ENCODE data around the gene CHD5. TPM values are rescaled to one million over a fixed set of nuclear protein-coding genes. Genes with fewer than 3 reads are reported as not detected.

CHD5 gene
- total RNA-seq, 1 experiment from 2014 or later, result 2.4 TPM

- TF ChIP-seq, protein P1, sequence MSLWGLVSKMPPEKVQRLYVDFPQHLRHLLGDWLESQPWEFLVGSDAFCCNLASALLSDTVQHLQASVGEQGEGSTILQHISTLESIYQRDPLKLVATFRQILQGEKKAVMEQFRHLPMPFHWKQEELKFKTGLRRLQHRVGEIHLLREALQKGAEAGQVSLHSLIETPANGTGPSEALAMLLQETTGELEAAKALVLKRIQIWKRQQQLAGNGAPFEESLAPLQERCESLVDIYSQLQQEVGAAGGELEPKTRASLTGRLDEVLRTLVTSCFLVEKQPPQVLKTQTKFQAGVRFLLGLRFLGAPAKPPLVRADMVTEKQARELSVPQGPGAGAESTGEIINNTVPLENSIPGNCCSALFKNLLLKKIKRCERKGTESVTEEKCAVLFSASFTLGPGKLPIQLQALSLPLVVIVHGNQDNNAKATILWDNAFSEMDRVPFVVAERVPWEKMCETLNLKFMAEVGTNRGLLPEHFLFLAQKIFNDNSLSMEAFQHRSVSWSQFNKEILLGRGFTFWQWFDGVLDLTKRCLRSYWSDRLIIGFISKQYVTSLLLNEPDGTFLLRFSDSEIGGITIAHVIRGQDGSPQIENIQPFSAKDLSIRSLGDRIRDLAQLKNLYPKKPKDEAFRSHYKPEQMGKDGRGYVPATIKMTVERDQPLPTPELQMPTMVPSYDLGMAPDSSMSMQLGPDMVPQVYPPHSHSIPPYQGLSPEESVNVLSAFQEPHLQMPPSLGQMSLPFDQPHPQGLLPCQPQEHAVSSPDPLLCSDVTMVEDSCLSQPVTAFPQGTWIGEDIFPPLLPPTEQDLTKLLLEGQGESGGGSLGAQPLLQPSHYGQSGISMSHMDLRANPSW (CRISPR knock-in tag; conservative IDR thresholded peaks at IDR 0.05; ENCODE audit: low read depth), result no peak
- TF ChIP-seq ATF1 (CRISPR knock-in tag; IDR thresholded peaks at IDR 0.05), result no peak
- 0 out of 2 replicates have a peak, but pooled peaks have one; percentile 36 for TF ChIP-seq E2F4 (CRISPR knock-in tag; IDR thresholded peaks at IDR 0.05; ENCODE audit: borderline replicate concordance, low read depth)
- TF ChIP-seq FOXK1 (CRISPR knock-in tag; IDR thresholded peaks at IDR 0.05), result no peak
- TF ChIP-seq ZNF219 (CRISPR knock-in tag; IDR thresholded peaks at IDR 0.05; ENCODE audit: borderline replicate concordance), result no peak
- peak; percentile 24; the same call in 1 of the 2 replicates for TF ChIP-seq USF1 (CRISPR knock-in tag; IDR thresholded peaks at IDR 0.05)
- no peak for TF ChIP-seq ZNF423 (CRISPR knock-in tag; IDR thresholded peaks at IDR 0.05)
- TF ChIP-seq AR (CRISPR knock-in tag; IDR thresholded peaks at IDR 0.05), result no peak
- TF ChIP-seq, protein P2, sequence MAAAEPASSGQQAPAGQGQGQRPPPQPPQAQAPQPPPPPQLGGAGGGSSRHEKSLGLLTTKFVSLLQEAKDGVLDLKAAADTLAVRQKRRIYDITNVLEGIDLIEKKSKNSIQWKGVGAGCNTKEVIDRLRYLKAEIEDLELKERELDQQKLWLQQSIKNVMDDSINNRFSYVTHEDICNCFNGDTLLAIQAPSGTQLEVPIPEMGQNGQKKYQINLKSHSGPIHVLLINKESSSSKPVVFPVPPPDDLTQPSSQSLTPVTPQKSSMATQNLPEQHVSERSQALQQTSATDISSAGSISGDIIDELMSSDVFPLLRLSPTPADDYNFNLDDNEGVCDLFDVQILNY (CRISPR knock-in tag; IDR thresholded peaks at IDR 0.05), result 0 out of 2 replicates have a peak, but pooled peaks have one; percentile 8
- TF ChIP-seq CREB1 (CRISPR knock-in tag; IDR thresholded peaks at IDR 0.05), result peak; percentile 79; the same call in 1 of the 2 replicates
- TF ChIP-seq, protein P3, sequence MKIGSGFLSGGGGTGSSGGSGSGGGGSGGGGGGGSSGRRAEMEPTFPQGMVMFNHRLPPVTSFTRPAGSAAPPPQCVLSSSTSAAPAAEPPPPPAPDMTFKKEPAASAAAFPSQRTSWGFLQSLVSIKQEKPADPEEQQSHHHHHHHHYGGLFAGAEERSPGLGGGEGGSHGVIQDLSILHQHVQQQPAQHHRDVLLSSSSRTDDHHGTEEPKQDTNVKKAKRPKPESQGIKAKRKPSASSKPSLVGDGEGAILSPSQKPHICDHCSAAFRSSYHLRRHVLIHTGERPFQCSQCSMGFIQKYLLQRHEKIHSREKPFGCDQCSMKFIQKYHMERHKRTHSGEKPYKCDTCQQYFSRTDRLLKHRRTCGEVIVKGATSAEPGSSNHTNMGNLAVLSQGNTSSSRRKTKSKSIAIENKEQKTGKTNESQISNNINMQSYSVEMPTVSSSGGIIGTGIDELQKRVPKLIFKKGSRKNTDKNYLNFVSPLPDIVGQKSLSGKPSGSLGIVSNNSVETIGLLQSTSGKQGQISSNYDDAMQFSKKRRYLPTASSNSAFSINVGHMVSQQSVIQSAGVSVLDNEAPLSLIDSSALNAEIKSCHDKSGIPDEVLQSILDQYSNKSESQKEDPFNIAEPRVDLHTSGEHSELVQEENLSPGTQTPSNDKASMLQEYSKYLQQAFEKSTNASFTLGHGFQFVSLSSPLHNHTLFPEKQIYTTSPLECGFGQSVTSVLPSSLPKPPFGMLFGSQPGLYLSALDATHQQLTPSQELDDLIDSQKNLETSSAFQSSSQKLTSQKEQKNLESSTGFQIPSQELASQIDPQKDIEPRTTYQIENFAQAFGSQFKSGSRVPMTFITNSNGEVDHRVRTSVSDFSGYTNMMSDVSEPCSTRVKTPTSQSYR (CRISPR knock-in tag; IDR thresholded peaks at IDR 0.05), result 0 out of 2 replicates have a peak, but pooled peaks have one; percentile 60
- TF ChIP-seq, protein P4, sequence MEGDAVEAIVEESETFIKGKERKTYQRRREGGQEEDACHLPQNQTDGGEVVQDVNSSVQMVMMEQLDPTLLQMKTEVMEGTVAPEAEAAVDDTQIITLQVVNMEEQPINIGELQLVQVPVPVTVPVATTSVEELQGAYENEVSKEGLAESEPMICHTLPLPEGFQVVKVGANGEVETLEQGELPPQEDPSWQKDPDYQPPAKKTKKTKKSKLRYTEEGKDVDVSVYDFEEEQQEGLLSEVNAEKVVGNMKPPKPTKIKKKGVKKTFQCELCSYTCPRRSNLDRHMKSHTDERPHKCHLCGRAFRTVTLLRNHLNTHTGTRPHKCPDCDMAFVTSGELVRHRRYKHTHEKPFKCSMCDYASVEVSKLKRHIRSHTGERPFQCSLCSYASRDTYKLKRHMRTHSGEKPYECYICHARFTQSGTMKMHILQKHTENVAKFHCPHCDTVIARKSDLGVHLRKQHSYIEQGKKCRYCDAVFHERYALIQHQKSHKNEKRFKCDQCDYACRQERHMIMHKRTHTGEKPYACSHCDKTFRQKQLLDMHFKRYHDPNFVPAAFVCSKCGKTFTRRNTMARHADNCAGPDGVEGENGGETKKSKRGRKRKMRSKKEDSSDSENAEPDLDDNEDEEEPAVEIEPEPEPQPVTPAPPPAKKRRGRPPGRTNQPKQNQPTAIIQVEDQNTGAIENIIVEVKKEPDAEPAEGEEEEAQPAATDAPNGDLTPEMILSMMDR (IDR thresholded peaks at IDR 0.05), result peak; percentile 47; the same call in 1 of the 2 replicates
- peak; percentile 67; the same call in 1 of the 2 replicates for TF ChIP-seq ESRRA (CRISPR knock-in tag; IDR thresholded peaks at IDR 0.05; ENCODE audit: borderline replicate concordance)
These were observed 28.9 kb upstream of the CHD5 start (continued) for GRCh38 chr1:6208723-6209660.
